IPS-15b (cell line): ENCODE measurements around the gene EMB.
"Not testable (repeated sequence)": the region's sequence is repeated elsewhere in the genome, so short reads cannot be mapped to it uniquely, and the experiment has no call there.

Experiments
- H3K27me3 ChIP-seq: one replicate; pipeline ENCODE4 v1.6.1; 2013; ENCODE audit warnings: low read length; ENCODE audit not compliant: control insufficient read depth, insufficient read depth
- H3K36me3 ChIP-seq: one replicate; pipeline ENCODE4 v1.6.1; 2013; ENCODE audit warnings: low read length; ENCODE audit not compliant: control insufficient read depth, insufficient read depth
- H3K4me1 ChIP-seq: one replicate; pipeline ENCODE4 v1.6.1; 2013; ENCODE audit warnings: mild to moderate bottlenecking, low read length; ENCODE audit not compliant: control insufficient read depth, insufficient read depth
- H3K4me3 ChIP-seq: one replicate; pipeline ENCODE4 v1.5.1; 2013; ENCODE audit warnings: low read depth, low read length
- H3K9ac ChIP-seq: one replicate; pipeline ENCODE4 v1.6.1; 2013; ENCODE audit warnings: low read depth, mild to moderate bottlenecking, low read length
- H3K9me3 ChIP-seq: one replicate; pipeline ENCODE4 v1.6.1; 2013; ENCODE audit warnings: mild to moderate bottlenecking, low read length; ENCODE audit not compliant: control insufficient read depth, insufficient read depth

EMB gene

DNA sequence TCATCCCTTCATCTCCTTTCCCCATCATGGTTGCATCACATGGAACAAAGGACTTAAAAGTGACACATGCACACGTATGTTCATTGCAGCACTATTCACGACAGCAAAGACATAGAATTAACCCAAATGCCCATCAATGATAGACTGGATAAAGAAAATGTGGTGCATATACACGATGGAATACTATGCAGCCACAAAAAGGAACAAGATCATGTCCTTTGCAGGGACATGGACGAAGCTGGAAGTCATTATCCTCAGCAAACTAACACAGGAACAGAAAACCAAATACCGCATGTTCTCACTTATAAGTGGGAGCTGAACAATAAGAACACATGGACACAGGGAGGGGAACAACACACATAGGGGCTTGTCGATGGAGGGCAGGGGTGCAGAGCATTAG, 21.4 kb downstream of the EMB start:
- H3K4me1 ChIP-seq, H3K4me3 ChIP-seq, H3K9ac ChIP-seq, H3K27me3 ChIP-seq, H3K9me3 ChIP-seq, H3K36me3 ChIP-seq: not testable (repeated sequence)

DNA sequence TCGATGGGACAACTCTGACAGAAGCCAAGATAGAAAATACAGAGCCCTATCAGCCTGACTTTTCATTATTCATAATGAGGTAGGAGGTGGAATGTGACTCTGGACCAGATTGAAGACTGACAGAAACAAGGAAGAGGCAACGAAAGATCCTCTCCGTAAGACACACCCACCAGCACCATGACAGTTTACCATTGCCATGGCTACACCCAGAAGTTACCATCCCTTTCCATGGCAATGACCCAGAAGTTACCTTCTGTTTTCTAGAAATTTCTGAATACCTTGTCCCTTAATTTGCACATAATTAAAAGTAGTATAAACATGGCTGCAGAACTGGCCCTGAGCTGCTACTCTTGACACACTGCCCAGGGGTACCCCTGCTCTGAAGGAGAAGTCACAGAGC, 24.5 kb downstream of the EMB start:
- not testable (repeated sequence) for H3K9me3 ChIP-seq, H3K4me3 ChIP-seq

DNA sequence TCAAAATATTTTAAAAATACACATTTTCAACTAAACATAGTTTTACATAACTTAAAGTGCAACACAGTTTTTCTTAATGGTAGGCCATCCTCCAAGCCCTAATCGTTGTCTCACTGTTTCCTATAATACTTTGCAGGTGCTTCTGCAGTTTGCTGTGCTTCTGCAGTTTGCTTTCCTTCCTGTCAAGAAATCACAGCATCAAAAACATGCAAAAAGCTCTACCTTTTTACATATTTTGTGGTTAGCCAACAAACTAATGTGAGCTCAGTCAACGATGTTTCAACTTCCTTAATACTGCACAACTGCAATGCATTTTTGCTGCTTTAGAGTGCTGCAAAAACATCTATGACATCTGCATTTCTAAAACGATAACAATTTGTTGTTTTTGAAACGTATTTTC, 25.2 kb downstream of the EMB start:
- no peaks in the 10 kb centered on the region for H3K36me3 ChIP-seq
- H3K4me1 ChIP-seq = peaks cover 2% of the 10 kb centered on the region
- H3K27me3 ChIP-seq = no peaks in the 10 kb centered on the region
- no peak overlapping the region for H3K9ac ChIP-seq
- H3K4me3 ChIP-seq = no peak overlapping the region
- H3K9me3 ChIP-seq = no peaks in the 10 kb centered on the region

More for the DNA sequence above, 24.5 kb downstream of the EMB start:
- not testable (repeated sequence) for H3K27me3 ChIP-seq, H3K4me1 ChIP-seq, H3K36me3 ChIP-seq, H3K9ac ChIP-seq

DNA sequence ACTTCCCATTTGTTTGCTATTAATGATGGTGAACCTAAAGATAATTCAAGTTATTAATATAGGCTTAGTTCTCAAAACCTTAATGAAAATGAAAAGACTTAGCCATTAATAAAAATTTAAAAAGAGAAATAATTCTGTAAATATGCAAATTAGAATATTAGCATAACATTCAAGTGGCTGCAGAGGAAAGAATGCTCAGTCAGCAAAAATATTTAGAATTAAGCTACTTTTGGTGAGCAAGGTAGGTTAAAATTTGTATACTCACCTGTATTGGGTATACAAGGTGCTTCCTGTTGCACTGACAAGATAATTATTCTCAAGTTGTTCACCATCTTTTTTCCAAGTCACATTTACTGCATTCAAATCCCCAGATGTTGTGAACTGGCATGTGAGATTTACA, 30.2 kb downstream of the EMB start:
- H3K9ac ChIP-seq, H3K4me1 ChIP-seq, H3K4me3 ChIP-seq, H3K9me3 ChIP-seq, H3K36me3 ChIP-seq, H3K27me3 ChIP-seq: not testable (repeated sequence)

DNA sequence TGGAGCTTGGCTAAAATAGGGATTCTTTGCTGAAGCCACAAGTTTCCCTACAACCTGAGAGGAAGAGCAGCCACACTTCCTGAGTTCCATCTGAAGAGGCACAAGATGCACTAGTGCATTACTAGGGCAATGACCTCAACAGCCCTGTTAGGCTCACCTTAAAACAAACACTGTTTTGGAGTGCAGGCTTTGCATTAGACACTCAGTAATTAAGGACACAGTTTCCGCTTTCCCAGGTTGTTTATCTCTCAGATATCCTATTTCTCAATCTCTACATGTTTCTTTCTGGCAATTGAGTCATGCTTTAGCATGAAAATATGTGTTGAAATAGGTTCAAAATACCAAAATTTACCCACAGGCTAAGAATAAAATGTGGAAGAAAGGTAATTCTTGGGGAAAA, 34.2 kb downstream of the EMB start:
- Histone ChIP-seq H3K9ac (no peak overlapping the region), H3K9me3 (no peaks in the 10 kb centered on the region), H3K4me1 (no peaks in the 10 kb centered on the region), H3K36me3 (no peaks in the 10 kb centered on the region), H3K27me3 (no peaks in the 10 kb centered on the region), H3K4me3 (no peak overlapping the region)

DNA sequence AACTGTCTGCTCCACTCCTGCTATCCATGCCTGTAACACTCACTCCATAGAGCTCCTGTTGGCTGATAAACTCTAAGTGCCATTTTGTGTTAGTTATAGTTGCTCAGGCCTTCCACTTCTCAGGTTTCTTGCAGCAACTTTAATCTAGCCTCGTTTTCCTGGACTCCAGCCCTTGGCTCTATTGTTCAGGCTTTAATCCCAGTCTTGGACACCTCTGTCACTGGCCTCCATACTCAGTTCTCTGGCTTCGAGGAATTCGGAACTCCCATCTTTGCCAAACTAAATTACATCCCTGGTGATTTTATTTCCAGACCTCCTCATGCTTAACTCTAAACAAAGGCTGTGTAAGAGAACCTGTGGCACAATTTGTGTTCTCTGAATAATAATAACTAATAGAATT, 39.8 kb downstream of the EMB start:
- Histone ChIP-seq H3K27me3 (no peaks in the 10 kb centered on the region), H3K9ac (no peak overlapping the region), H3K9me3 (no peaks in the 10 kb centered on the region), H3K4me3 (no peak overlapping the region), H3K4me1 (no peaks in the 10 kb centered on the region), H3K36me3 (no peaks in the 10 kb centered on the region)

DNA sequence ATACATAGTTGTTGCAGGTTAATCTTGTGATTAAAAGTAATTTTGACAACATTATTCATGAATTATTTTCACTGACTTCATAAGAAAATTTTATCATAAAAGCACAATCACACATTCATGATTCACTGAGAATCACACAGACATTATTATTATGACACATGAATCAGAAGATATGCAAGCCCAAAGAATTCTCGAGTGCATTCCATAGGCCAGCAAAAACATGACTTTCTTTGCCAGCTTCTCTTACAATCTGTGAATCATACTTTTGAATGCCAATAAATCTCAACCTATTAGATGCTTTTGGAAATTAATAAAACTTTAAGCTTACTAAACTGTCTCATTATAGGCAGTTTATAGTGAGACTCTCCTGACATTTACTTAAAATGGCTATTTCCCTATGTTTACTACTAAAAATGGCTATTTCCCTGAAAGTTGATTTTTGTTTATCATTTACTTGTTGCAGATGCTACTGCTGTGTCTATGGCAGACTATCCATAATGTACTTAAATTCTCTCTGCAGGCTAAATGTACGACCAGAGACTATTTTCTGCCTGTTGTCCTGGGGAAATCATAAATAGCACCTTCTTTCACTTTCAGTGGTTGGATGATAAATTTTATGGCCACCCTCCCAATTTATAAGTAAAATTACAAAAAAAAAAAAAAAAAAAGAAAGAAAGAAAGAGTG, 47.0 kb downstream of the EMB start:
- H3K4me3 ChIP-seq, H3K36me3 ChIP-seq, H3K9me3 ChIP-seq, H3K4me1 ChIP-seq, H3K27me3 ChIP-seq, H3K9ac ChIP-seq: not testable (repeated sequence)

DNA sequence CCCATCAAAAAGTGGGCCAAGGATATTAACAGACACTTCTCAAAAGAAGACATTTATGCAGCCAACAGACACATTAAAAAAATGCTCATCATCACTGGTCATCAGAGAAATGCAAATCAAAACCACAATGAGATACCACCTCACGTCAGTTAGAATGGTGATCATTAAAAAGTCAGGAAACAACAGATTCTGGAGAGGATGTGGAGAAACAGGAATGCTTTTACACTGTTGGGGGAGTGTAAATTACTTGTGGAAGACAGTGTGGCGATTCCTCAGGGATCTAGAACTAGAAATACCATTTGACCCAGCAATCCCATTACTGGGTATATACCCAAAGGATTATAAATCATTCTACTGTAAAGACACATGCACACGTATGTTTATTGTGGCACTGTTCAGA, 48.8 kb downstream of the EMB start:
- H3K27me3 ChIP-seq, H3K9ac ChIP-seq, H3K4me1 ChIP-seq, H3K36me3 ChIP-seq, H3K9me3 ChIP-seq, H3K4me3 ChIP-seq: not testable (repeated sequence)

DNA sequence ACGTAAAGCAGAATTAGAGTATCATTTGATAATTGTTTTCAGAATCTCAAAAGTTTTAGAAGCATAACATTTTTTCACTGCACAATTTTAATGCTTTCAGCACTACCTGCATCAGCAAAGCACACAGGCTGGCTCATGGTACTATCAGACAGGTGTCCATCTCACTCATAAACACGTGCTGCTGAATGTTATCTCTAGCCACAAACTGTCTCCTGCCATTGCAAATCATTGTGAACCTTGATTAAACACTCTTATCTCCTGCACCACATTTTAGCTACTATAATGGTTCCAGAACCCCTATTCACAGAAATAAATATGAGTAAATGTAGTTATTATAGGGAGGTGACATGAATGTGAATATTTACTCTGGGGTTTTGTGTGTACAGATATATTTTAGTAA, 56.7 kb downstream of the EMB start:
- not testable (repeated sequence) for H3K4me3 ChIP-seq, H3K36me3 ChIP-seq, H3K9ac ChIP-seq, H3K4me1 ChIP-seq, H3K9me3 ChIP-seq, H3K27me3 ChIP-seq

DNA sequence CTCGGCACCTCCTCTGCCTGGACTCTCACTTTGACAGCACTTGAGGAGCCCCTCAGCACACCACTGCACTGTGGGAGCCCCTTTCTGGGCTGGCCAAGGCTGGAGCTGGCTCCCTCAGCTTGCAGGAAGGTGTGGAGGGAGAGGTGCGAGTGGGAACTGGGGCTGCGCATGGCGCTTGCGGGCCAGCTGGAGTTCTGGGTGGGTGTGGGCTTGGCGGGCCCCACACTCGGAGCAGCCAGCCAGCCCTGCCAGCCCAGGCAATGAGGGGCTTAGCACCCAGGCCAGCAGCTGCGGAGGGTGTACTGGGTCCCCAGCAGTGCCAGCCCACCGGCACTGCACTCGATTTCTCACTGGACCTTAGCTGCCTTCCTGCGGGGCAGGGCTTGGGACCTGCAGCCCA, 64.4 kb downstream of the EMB start:
- H3K9me3 ChIP-seq, H3K27me3 ChIP-seq, H3K4me3 ChIP-seq, H3K36me3 ChIP-seq, H3K4me1 ChIP-seq, H3K9ac ChIP-seq: not testable (repeated sequence)

DNA sequence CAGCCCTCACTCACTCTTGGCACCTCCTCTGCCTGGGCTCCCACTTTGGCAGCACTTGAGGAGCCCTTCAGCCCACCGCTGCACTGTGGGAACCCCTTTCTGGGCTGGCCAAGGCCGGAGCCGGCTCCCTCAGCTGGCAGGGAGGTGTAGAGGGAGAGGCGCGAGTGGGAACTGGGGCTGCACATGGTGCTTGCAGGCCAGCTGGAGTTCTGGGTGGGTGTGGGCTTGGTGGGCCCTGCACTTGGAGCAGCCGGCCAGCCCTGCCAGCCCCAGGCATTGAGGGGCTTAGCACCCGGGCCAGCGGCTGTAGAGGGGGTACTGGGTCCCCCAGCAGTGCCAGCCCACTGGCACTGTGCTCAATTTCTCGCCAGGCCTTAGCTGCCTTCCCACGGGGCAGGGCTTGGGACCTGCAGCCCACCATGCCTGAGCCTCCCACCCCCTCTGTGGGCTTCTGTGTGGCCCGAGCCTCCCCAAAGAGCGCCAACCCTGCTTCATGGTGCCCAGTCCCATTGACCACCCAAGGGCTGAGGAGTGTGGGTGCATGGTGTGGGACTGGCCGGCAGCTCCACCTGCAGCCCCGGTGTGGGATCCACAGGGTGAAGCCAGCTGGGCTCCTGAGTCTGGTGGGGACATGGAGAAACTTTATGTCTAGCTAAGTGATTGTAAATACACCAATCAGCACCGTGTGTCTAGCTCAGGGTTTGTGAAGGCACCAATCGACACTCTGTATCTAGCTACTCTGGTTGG, 71.6 kb downstream of the EMB start:
- not testable (repeated sequence) for H3K9ac ChIP-seq, H3K27me3 ChIP-seq, H3K36me3 ChIP-seq, H3K4me3 ChIP-seq, H3K4me1 ChIP-seq
- H3K9me3 ChIP-seq = peaks cover 10% of the 10 kb centered on the region

DNA sequence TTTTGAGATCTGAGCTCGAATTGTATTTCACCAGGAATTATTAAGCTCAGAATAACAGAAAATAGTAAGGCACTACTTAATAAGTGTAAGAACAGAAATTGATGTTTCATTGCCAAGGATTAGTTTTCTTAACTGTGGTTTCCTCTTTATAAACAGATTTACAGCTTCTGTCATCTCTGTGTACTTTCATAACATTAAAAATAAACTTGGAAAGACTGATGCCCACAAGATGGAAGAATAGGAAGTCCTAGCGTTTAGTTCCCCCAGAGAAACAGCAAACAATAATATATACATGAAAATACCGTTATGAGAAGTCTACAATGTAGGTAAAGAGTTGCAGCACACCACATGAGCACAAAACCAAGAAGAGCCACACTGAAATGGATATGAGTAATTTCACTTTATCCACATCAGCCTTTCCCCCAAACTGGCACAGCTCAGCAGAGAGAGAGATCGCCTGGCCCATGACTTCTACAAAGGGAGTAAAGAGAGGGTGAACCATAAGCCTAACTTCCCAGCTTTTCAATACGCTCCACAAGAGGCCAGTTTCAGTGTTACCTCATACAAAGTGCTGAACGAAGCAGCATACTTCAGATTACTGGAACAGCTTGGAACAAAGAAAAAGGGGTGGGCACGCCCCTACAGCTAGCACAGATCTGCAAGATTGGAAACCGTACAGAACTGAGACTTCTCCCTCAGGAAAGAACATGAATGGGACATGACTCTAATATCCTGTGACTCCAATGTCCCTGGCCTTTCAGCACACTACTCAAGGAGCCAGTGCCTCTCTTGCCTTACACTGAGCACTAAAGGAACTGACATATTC, 75.4 kb downstream of the EMB start:
- H3K4me1 ChIP-seq = no peaks in the 10 kb centered on the region
- peaks cover 10% of the 10 kb centered on the region for H3K9me3 ChIP-seq
- H3K4me3 ChIP-seq = no peak overlapping the region
- H3K9ac ChIP-seq = no peak overlapping the region
- H3K36me3 ChIP-seq = peaks cover 2% of the 10 kb centered on the region
- no peaks in the 10 kb centered on the region for H3K27me3 ChIP-seq
